Pancreas (tissue), 10 donors: ENCODE data around the gene ADGRV1. TPM values are rescaled to one million over a fixed set of nuclear protein-coding genes. Genes with fewer than 3 reads are reported as not detected.
"Not testable (repeated sequence)": the region's sequence is repeated elsewhere in the genome, so short reads cannot be mapped to it uniquely, and the experiment has no call there.

Experiments used
- ATAC-seq, 4 donors: fragments of 200-7000 bp; cut with Tn5 transposase; one replicate each; pipeline versions ENCODE4 v1.8.0 to v1.9.1; 2020; ENCODE audit warnings: mild to moderate bottlenecking in 4 of 4, moderate library complexity in 4 of 4
- DNase-seq, 6 donors: peaks; one replicate each; pipeline ENCODE4 v3.0.0-alpha.2; 2020
- FAIRE-seq: peaks from 2 replicates; lab custom pipeline; 2012; peaks lifted over from hg19 to GRCh38; lab: Jason Lieb, UNC
- H3K27ac ChIP-seq, 4 donors: fragments of 200-600 bp; sonication (generic); 1 replicate in 3 of 4; 2 replicates in 1 of 4; pipeline versions ENCODE4 v1.5.0 to v1.8.0; 2020
- H3K27me3 ChIP-seq, 4 donors: fragments of 200-600 bp; one replicate each; pipeline ENCODE4 v1.8.0; 2021
- H3K36me3 ChIP-seq, 3 donors: fragments of 200-600 bp; sonication (generic) in 1 of 3; one replicate each; pipeline versions ENCODE4 v1.5.0 to v1.8.0; 2020 to 2021
- H3K4me1 ChIP-seq, 3 donors: fragments of 200-600 bp; one replicate each; pipeline ENCODE4 v1.8.0; 2021
- H3K4me3 ChIP-seq, 4 donors: fragments of 200-600 bp; sonication (generic) in 2 of 4; one replicate each; pipeline versions ENCODE4 v1.5.0 to v1.8.0; 2020 to 2021
- H3K9me3 ChIP-seq, 4 donors: fragments of 200-600 bp; one replicate each; pipeline ENCODE4 v1.8.0; 2021
- CTCF ChIP-seq, 4 donors: fragments of 200-600 bp; sonication (generic) in 3 of 4; IDR thresholded peaks; one replicate each; pipeline versions ENCODE4 v1.5.0 to v1.8.0; 2021; ENCODE audit warnings: antibody characterized with exemption in 4 of 4
- WGBS, 2 donors: extraction: QIAGEN DNeasy Blood & Tissue Kit; methylation state at CpG; one replicate each; pipeline ENCODE4 v1.1.7; 2013; 5-methylcytosine and 5-hydroxymethylcytosine counted together
- intact Hi-C, 3 donors: fragments of 100-400 bp; cut with DNase I; formaldehyde crosslinking; loops; one replicate each; pipeline versions ENCODE4 v1.11.1 to v1.14.2; 2022
- polyA plus RNA-seq, 2 donors: library from polyadenylated mRNA; stranded (reverse); fragments of 200-250 nt; gene quantifications; one replicate each; pipeline ENCODE4 v1.2.3, GENCODE V29; 2013
- total RNA-seq, 6 donors: library from RNA; stranded (reverse); fragmentation: NEBNext Ultra II Directional in 4 of 6; extraction: Animal tissue kit (Norgen Biotek cat#: 25700) in 4 of 6; gene quantifications; one replicate each; pipeline versions ENCODE4 v1.2.1 to v1.2.4, GENCODE V29; 2021 to 2023
- donor health status: healthy with polysubstance abuse.
- donor health status: DM: no; HTN: no; CAD: no; lungs with moderate emphysema.
- donor health status: DM: no; HTN: no; CAD: no.
- donor health status: control.
- donor health status: control.
- donor health status: Bipolar disorder and iron deficiency.
- donor health status: DM: yes; HTN: yes; CAD: no.
- donor health status: DM: no; HTN: no; CAD: no.
- donor health status: DM: no; HTN: no; CAD: no.
- donor health status: DM: yes; HTN: yes; CAD: no.

ADGRV1 gene
- total and polyA plus RNA-seq, 8 donors, result 3.9 to 6.9 (median 5.4) TPM

- FAIRE-seq (no peak), DNase-seq (no peak), ATAC-seq (no peak)
- intact Hi-C loops, result no loop called here
- H3K27ac ChIP-seq, result no peak overlapping the region
- no peak for TF ChIP-seq CTCF (IDR thresholded peaks at IDR 0.05)
- 69 to 86% methylated on average over 3 of the region's 3 CpGs for WGBS, 2 donors
- H3K9me3 ChIP-seq, result no peaks in the 10 kb centered on the region
- no peak overlapping the region for H3K4me3 ChIP-seq
- H3K27me3 ChIP-seq, result no peaks in the 10 kb centered on the region
- no peaks in the 10 kb centered on the region for H3K36me3 ChIP-seq
- no peaks in the 10 kb centered on the region for H3K4me1 ChIP-seq
Observed at GRCh38 chr5:90792725-90793124, 234.1 kb downstream of the ADGRV1 start.

GRCh38 chr5:90793183-90793582 is 234.6 kb downstream of the ADGRV1 start:
- H3K4me3 ChIP-seq, result no peak overlapping the region
- H3K27ac ChIP-seq, result no peak overlapping the region
- intact Hi-C loops, result no loop called here
- TF ChIP-seq CTCF (IDR thresholded peaks at IDR 0.05), result no peak
- ATAC-seq, result no peak
- H3K36me3 ChIP-seq, result no peaks in the 10 kb centered on the region
- WGBS, 2 donors, result 79 to 86% methylated on average over 2 of the region's 2 CpGs
- H3K9me3 ChIP-seq, result no peaks in the 10 kb centered on the region
- no peaks in the 10 kb centered on the region for H3K4me1 ChIP-seq
- H3K27me3 ChIP-seq, result no peaks in the 10 kb centered on the region
- no peak for DNase-seq
- no peak for FAIRE-seq

- H3K36me3 ChIP-seq, H3K27ac ChIP-seq, H3K4me1 ChIP-seq, DNase-seq, FAIRE-seq, H3K9me3 ChIP-seq, ATAC-seq, H3K27me3 ChIP-seq, H3K4me3 ChIP-seq, intact Hi-C loops: not testable (repeated sequence)
- 97 to 98% methylated on average over 2 of the region's 2 CpGs for WGBS, 2 donors
Observed at GRCh38 chr5:90796919-90797318, 238.3 kb downstream of the ADGRV1 start.

GRCh38 chr5:90800082-90800481 is 241.5 kb downstream of the ADGRV1 start:
- H3K4me1 ChIP-seq, ATAC-seq, DNase-seq, H3K36me3 ChIP-seq, H3K9me3 ChIP-seq, intact Hi-C loops, FAIRE-seq, H3K27me3 ChIP-seq, H3K4me3 ChIP-seq, H3K27ac ChIP-seq: not testable (repeated sequence)
- 100% methylated on average over 1 of the region's 1 CpG for WGBS, 2 donors

- H3K9me3 ChIP-seq, H3K4me3 ChIP-seq, H3K36me3 ChIP-seq, H3K27me3 ChIP-seq, DNase-seq, intact Hi-C loops, H3K4me1 ChIP-seq, H3K27ac ChIP-seq, FAIRE-seq, ATAC-seq: not testable (repeated sequence)
- 93 to 95% methylated on average over 3 of the region's 3 CpGs for WGBS, 2 donors
Observed at GRCh38 chr5:90800515-90800914, 241.9 kb downstream of the ADGRV1 start.

- no peak for FAIRE-seq
- Histone ChIP-seq H3K27me3 (no peaks in the 10 kb centered on the region), H3K9me3 (no peaks in the 10 kb centered on the region), H3K4me1 (no peaks in the 10 kb centered on the region), H3K27ac (no peak overlapping the region), H3K4me3 (no peak overlapping the region), H3K36me3 (no peaks in the 10 kb centered on the region)
- ATAC-seq, result peak; percentile 63 to 88 (median 84)
- peak in 3 of 4 donors; percentile 40 to 75 (median 51) for TF ChIP-seq CTCF (IDR thresholded peaks at IDR 0.05)
- intact Hi-C loops, result no loop called here
- DNase-seq, result peak in 2 of 6 donors; percentile 6 to 42
- 30 to 31% methylated on average over 6 of the region's 6 CpGs for WGBS, 2 donors
Observed at GRCh38 chr5:90802474-90803317, 244.1 kb downstream of the ADGRV1 start.
